ENCODE measurements around the gene EME1.

EME1 gene

GRCh38 chr17:50361561-50362480 is 11.2 kb upstream of the EME1 start:
- Mint-ChIP-seq H3K4me3 (peak overlapping the region; percentile 27), H3K9me3 (no peaks in the 10 kb centered on the region), H3K36me3 (ENCODE audit: insufficient read depth) (peaks cover 11% of the 10 kb centered on the region), H3K27ac (ENCODE audit: low read depth) (peak overlapping the region; percentile 23), H3K4me1 (peaks cover 15% of the 10 kb centered on the region), H3K27me3 (no peaks in the 10 kb centered on the region)
- peak in 1 of 2 donors; percentile 38 for DNase-seq (ENCODE audit: low spot score in 2 of 2)
- peak; percentile 89 for ATAC-seq (replicated peaks; ENCODE audit: extremely low read depth, poor library complexity, severe bottlenecking)

- Mint-ChIP-seq H3K36me3 (ENCODE audit: insufficient read depth) (peaks cover 9% of the 10 kb centered on the region), H3K4me1 (peaks cover 17% of the 10 kb centered on the region)
- DNase-seq (ENCODE audit: low spot score in 2 of 2): no peak
These were observed 10.4 kb upstream of the EME1 start for GRCh38 chr17:50362661-50363060.

GRCh38 chr17:50363217-50364060 is 9.6 kb upstream of the EME1 start:
- Mint-ChIP-seq H3K9me3 (no peaks in the 10 kb centered on the region), H3K27ac (ENCODE audit: low read depth) (no peak overlapping the region), H3K4me1 (peaks cover 23% of the 10 kb centered on the region), H3K4me3 (no peak overlapping the region), H3K36me3 (ENCODE audit: insufficient read depth) (peaks cover 17% of the 10 kb centered on the region), H3K27me3 (no peaks in the 10 kb centered on the region)
- no peak for DNase-seq (ENCODE audit: low spot score in 2 of 2)
- no peak for ATAC-seq (replicated peaks; ENCODE audit: extremely low read depth, poor library complexity, severe bottlenecking)

More at GRCh38 chr17:50362661-50363060, 10.4 kb upstream of the EME1 start:
- Mint-ChIP-seq H3K4me3 (no peak overlapping the region), H3K9me3 (no peaks in the 10 kb centered on the region), H3K27me3 (no peaks in the 10 kb centered on the region), H3K27ac (ENCODE audit: low read depth) (no peak overlapping the region)
- ATAC-seq (replicated peaks; ENCODE audit: extremely low read depth, poor library complexity, severe bottlenecking): no peak

- no peak overlapping the region for H3K27ac Mint-ChIP-seq (ENCODE audit: low read depth)
- no peaks in the 10 kb centered on the region for H3K27me3 Mint-ChIP-seq
- ATAC-seq (replicated peaks; ENCODE audit: extremely low read depth, poor library complexity, severe bottlenecking) (no peak), DNase-seq (ENCODE audit: low spot score in 2 of 2) (no peak)
- H3K36me3 Mint-ChIP-seq (ENCODE audit: insufficient read depth): peaks cover 18% of the 10 kb centered on the region
- H3K4me1 Mint-ChIP-seq: peaks cover 23% of the 10 kb centered on the region
- no peaks in the 10 kb centered on the region for H3K9me3 Mint-ChIP-seq
- no peak overlapping the region for H3K4me3 Mint-ChIP-seq
These were observed 9.0 kb upstream of the EME1 start for GRCh38 chr17:50364061-50364458.

- no peak overlapping the region for H3K4me3 Mint-ChIP-seq
- peaks cover 18% of the 10 kb centered on the region for H3K36me3 Mint-ChIP-seq (ENCODE audit: insufficient read depth)
- H3K27ac Mint-ChIP-seq (ENCODE audit: low read depth): no peak overlapping the region
- ATAC-seq (replicated peaks; ENCODE audit: extremely low read depth, poor library complexity, severe bottlenecking) (no peak), DNase-seq (ENCODE audit: low spot score in 2 of 2) (no peak)
- no peaks in the 10 kb centered on the region for H3K9me3 Mint-ChIP-seq
- no peaks in the 10 kb centered on the region for H3K27me3 Mint-ChIP-seq
- peaks cover 23% of the 10 kb centered on the region for H3K4me1 Mint-ChIP-seq
These were observed 8.3 kb upstream of the EME1 start for GRCh38 chr17:50364715-50365114.

- no peak for ATAC-seq (replicated peaks; ENCODE audit: extremely low read depth, poor library complexity, severe bottlenecking)
- no peak for DNase-seq (ENCODE audit: low spot score in 2 of 2)
- Mint-ChIP-seq H3K4me1 (peaks cover 23% of the 10 kb centered on the region), H3K27ac (ENCODE audit: low read depth) (peak overlapping the region; percentile 70), H3K4me3 (no peak overlapping the region), H3K27me3 (no peaks in the 10 kb centered on the region), H3K9me3 (no peaks in the 10 kb centered on the region), H3K36me3 (ENCODE audit: insufficient read depth) (peaks cover 16% of the 10 kb centered on the region)
These were observed 7.9 kb upstream of the EME1 start for GRCh38 chr17:50365165-50365564.

- Mint-ChIP-seq H3K4me3 (no peak overlapping the region), H3K27ac (ENCODE audit: low read depth) (peak overlapping the region; percentile 70), H3K27me3 (no peaks in the 10 kb centered on the region), H3K9me3 (no peaks in the 10 kb centered on the region), H3K36me3 (ENCODE audit: insufficient read depth) (peaks cover 17% of the 10 kb centered on the region), H3K4me1 (peaks cover 23% of the 10 kb centered on the region)
- no peak for ATAC-seq (replicated peaks; ENCODE audit: extremely low read depth, poor library complexity, severe bottlenecking)
- no peak for DNase-seq (ENCODE audit: low spot score in 2 of 2)
These were observed 7.2 kb upstream of the EME1 start for GRCh38 chr17:50365649-50366393.

GRCh38 chr17:50367401-50367800 is 5.6 kb upstream of the EME1 start:
- Mint-ChIP-seq H3K9me3 (no peaks in the 10 kb centered on the region), H3K4me3 (no peak overlapping the region), H3K4me1 (peaks cover 28% of the 10 kb centered on the region), H3K27me3 (no peaks in the 10 kb centered on the region), H3K36me3 (ENCODE audit: insufficient read depth) (peaks cover 17% of the 10 kb centered on the region), H3K27ac (ENCODE audit: low read depth) (peak overlapping the region; percentile 68)
- DNase-seq (ENCODE audit: low spot score in 2 of 2) (no peak), ATAC-seq (replicated peaks; ENCODE audit: extremely low read depth, poor library complexity, severe bottlenecking) (no peak)

GRCh38 chr17:50370052-50370451 is 3.0 kb upstream of the EME1 start:
- no peak for DNase-seq (ENCODE audit: low spot score in 2 of 2)
- Mint-ChIP-seq H3K36me3 (ENCODE audit: insufficient read depth) (peaks cover 24% of the 10 kb centered on the region), H3K27me3 (no peaks in the 10 kb centered on the region), H3K9me3 (no peaks in the 10 kb centered on the region), H3K27ac (ENCODE audit: low read depth) (no peak overlapping the region), H3K4me1 (peaks cover 36% of the 10 kb centered on the region), H3K4me3 (peak overlapping the region; percentile 32)
- ATAC-seq (replicated peaks; ENCODE audit: extremely low read depth, poor library complexity, severe bottlenecking): no peak

- ATAC-seq (replicated peaks; ENCODE audit: extremely low read depth, poor library complexity, severe bottlenecking) (no peak), DNase-seq (ENCODE audit: low spot score in 2 of 2) (no peak)
- Mint-ChIP-seq H3K9me3 (no peaks in the 10 kb centered on the region), H3K4me3 (peak overlapping the region; percentile 92), H3K4me1 (peaks cover 29% of the 10 kb centered on the region), H3K27me3 (no peaks in the 10 kb centered on the region), H3K27ac (ENCODE audit: low read depth) (peak overlapping the region; percentile 65), H3K36me3 (ENCODE audit: insufficient read depth) (peaks cover 19% of the 10 kb centered on the region)
These were observed 1.5 kb upstream of the EME1 start for GRCh38 chr17:50371526-50371925.

- peak; percentile 19 for ATAC-seq (replicated peaks; ENCODE audit: extremely low read depth, poor library complexity, severe bottlenecking)
- H3K27me3 Mint-ChIP-seq: no peaks in the 10 kb centered on the region
- H3K4me3 Mint-ChIP-seq: peak overlapping the region; percentile 92
- peak overlapping the region; percentile 97 for H3K27ac Mint-ChIP-seq (ENCODE audit: low read depth)
- no peaks in the 10 kb centered on the region for H3K9me3 Mint-ChIP-seq
- H3K4me1 Mint-ChIP-seq: peaks cover 29% of the 10 kb centered on the region
- H3K36me3 Mint-ChIP-seq (ENCODE audit: insufficient read depth): peaks cover 19% of the 10 kb centered on the region
- no peak for DNase-seq (ENCODE audit: low spot score in 2 of 2)
These were observed 739 bp upstream of the EME1 start for GRCh38 chr17:50372222-50372757.

- H3K36me3 Mint-ChIP-seq (ENCODE audit: insufficient read depth): peaks cover 12% of the 10 kb centered on the region
- peak overlapping the region; percentile 97 for H3K27ac Mint-ChIP-seq (ENCODE audit: low read depth)
- peak overlapping the region; percentile 92 for H3K4me3 Mint-ChIP-seq
- peaks cover 22% of the 10 kb centered on the region for H3K4me1 Mint-ChIP-seq
- DNase-seq (ENCODE audit: low spot score in 2 of 2) (no peak), ATAC-seq (replicated peaks; ENCODE audit: extremely low read depth, poor library complexity, severe bottlenecking) (no peak)
- no peaks in the 10 kb centered on the region for H3K27me3 Mint-ChIP-seq
- H3K9me3 Mint-ChIP-seq: no peaks in the 10 kb centered on the region
These were observed 676 bp downstream of the EME1 start for GRCh38 chr17:50373705-50374104.
